ENCODE data around the gene PDCD10. TPM values are rescaled to one million over a fixed set of nuclear protein-coding genes. Genes with fewer than 3 reads are reported as not detected.
A peak's percentile ranks its signal among the peaks of the same experiment; 100 is the strongest.

PDCD10 gene
- polyA plus RNA-seq, 3 donors = 31.7 to 61.8 (median 61.5) TPM

DNA sequence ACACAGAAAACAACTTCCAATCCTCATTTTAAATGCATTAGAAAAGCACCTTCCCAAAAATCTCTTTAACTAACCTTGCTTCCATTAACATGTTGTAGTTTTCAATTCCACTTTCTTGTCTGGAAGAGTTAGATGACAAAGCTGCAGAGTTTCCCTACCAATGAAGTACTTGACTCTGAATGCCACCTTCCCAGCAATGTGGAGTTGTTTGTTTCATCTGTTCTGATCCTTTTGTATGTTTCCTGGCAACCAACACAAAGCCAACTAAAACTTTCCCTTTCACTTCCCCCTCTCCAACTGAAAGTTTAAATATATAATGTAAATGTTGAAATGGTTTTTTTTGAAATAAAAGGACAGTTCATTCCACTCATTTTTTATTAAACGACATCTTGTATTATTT is 80.9 kb downstream of the PDCD10 start, which contains the start of gene WDR49:
TSS of gene WDR49 (minus strand) at position 183 of the 400 bp plus-strand sequence. CDS start 517 bp downstream, outside the sequence.
- Mint-ChIP-seq H3K27ac (peak within 1 kb of the TSS; percentile 82 to 97 (median 88)), H3K36me3 (peaks cover 0 to 3% of the 10 kb centered on the region in 2 donors), H3K9me3 (peaks cover 2 to 15% (median 8%) of the 10 kb centered on the region in 7 donors), H3K4me3 (peak within 1 kb of the TSS; percentile 59 to 90), H3K27me3 (ENCODE audit: low read depth in 3 of 3) (peaks cover 0 to 3% (median 0%) of the 10 kb centered on the region in 3 donors), H3K4me1 (peaks cover 42% of the 10 kb centered on the region)
- peak within 1 kb of the TSS; percentile 40 for H3K9ac ChIP-seq (ENCODE audit: insufficient read depth, low read length, poor library complexity, severe bottlenecking)
- no peaks in the 10 kb centered on the region for H4K20me1 ChIP-seq (ENCODE audit: insufficient read depth, low read length)
- peaks cover 32 to 41% of the 10 kb centered on the region in 2 donors for H3K4me1 ChIP-seq (ENCODE audit: control insufficient read depth in 1 of 2, insufficient read depth in 2 of 2, low read length in 2 of 2)
- H2AFZ ChIP-seq (ENCODE audit: insufficient read depth, low read depth, low read length, poor library complexity, severe bottlenecking) = peak within 1 kb of the TSS; percentile 74
- WGBS (ENCODE audit: insufficient coverage) = no CpG with 5 or more reads among the region's 1 CpG
- TF ChIP-seq, protein P1, sequence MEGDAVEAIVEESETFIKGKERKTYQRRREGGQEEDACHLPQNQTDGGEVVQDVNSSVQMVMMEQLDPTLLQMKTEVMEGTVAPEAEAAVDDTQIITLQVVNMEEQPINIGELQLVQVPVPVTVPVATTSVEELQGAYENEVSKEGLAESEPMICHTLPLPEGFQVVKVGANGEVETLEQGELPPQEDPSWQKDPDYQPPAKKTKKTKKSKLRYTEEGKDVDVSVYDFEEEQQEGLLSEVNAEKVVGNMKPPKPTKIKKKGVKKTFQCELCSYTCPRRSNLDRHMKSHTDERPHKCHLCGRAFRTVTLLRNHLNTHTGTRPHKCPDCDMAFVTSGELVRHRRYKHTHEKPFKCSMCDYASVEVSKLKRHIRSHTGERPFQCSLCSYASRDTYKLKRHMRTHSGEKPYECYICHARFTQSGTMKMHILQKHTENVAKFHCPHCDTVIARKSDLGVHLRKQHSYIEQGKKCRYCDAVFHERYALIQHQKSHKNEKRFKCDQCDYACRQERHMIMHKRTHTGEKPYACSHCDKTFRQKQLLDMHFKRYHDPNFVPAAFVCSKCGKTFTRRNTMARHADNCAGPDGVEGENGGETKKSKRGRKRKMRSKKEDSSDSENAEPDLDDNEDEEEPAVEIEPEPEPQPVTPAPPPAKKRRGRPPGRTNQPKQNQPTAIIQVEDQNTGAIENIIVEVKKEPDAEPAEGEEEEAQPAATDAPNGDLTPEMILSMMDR (IDR thresholded peaks at IDR 0.05) = no peak
- DNase-seq = peak; percentile 51 to 62 (median 57)
- intact Hi-C loops (cut with micrococcal nuclease) = no loop called here
- H3K4me2 ChIP-seq (replicated peaks; ENCODE audit: extremely low read depth, low read length, poor library complexity, severe bottlenecking) = peak within 1 kb of the TSS; percentile 73
- peak within 1 kb of the TSS; percentile 11 to 66 (median 50) for H3K4me3 ChIP-seq (replicated peaks in 1 of 3; ENCODE audit: low read depth in 2 of 3, low read length in 3 of 3)
- H3K79me2 ChIP-seq (ENCODE audit: insufficient read depth, low read length) = peaks cover 17% of the 10 kb centered on the region
- H3K27me3 ChIP-seq (ENCODE audit: control insufficient read depth in 2 of 2, insufficient read depth in 2 of 2, low read length in 2 of 2) = no peaks in the 10 kb centered on the region
- H3K36me3 ChIP-seq (replicated peaks in 1 of 2; ENCODE audit: control insufficient read depth in 1 of 2, insufficient read depth in 2 of 2, low read length in 2 of 2) = no peaks in the 10 kb centered on the region
- peaks cover 0 to 2% of the 10 kb centered on the region in 2 donors for H3K9me3 ChIP-seq (replicated peaks in 1 of 2; ENCODE audit: control insufficient read depth in 1 of 2, insufficient read depth in 1 of 2, low read length in 2 of 2)
- peak within 1 kb of the TSS; percentile 27 to 87 for H3K27ac ChIP-seq (ENCODE audit: low read depth in 1 of 2, low read length in 2 of 2)

DNA sequence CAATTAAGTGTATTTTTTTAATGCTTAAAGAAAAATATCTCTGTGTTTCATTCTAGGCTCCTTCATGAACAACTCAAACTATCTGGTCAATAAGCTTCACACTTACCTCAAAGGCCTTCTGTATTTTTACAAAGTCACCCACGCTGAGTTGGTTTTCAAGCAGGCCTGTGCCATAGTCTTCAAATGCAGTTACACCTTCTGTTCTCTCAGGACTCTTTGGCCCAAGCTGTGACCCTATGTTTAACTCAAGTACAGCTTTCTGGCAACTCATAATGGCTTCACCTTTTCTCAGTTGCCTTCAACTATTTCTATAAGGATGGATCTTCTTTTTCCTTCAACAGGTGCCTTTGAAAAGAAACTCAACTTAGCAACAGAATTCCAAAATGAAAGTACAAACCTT is 81.5 kb downstream of the PDCD10 start:
- H3K36me3 ChIP-seq (replicated peaks in 1 of 2; ENCODE audit: control insufficient read depth in 1 of 2, insufficient read depth in 2 of 2, low read length in 2 of 2) = no peaks in the 10 kb centered on the region
- H3K9me3 ChIP-seq (replicated peaks in 1 of 2; ENCODE audit: control insufficient read depth in 1 of 2, insufficient read depth in 1 of 2, low read length in 2 of 2) = peaks cover 0 to 2% of the 10 kb centered on the region in 2 donors
- Mint-ChIP-seq H3K27me3 (ENCODE audit: low read depth in 3 of 3) (peaks cover 0 to 3% (median 0%) of the 10 kb centered on the region in 3 donors), H3K27ac (peak overlapping the region; percentile 82 to 97 (median 88)), H3K36me3 (peaks cover 0 to 3% of the 10 kb centered on the region in 2 donors), H3K4me1 (peaks cover 42% of the 10 kb centered on the region), H3K9me3 (peaks cover 2 to 15% (median 8%) of the 10 kb centered on the region in 7 donors), H3K4me3 (peak overlapping the region; percentile 59 to 90)
- TF ChIP-seq, protein P1 (IDR thresholded peaks at IDR 0.05) = no peak
- intact Hi-C loops (cut with micrococcal nuclease) = no loop called here
- H3K27ac ChIP-seq (ENCODE audit: low read depth in 1 of 2, low read length in 2 of 2) = peak overlapping the region; percentile 27 to 87
- H4K20me1 ChIP-seq (ENCODE audit: insufficient read depth, low read length) = no peaks in the 10 kb centered on the region
- peaks cover 32 to 41% of the 10 kb centered on the region in 2 donors for H3K4me1 ChIP-seq (ENCODE audit: control insufficient read depth in 1 of 2, insufficient read depth in 2 of 2, low read length in 2 of 2)
- H3K27me3 ChIP-seq (ENCODE audit: control insufficient read depth in 2 of 2, insufficient read depth in 2 of 2, low read length in 2 of 2) = no peaks in the 10 kb centered on the region
- H3K4me2 ChIP-seq (replicated peaks; ENCODE audit: extremely low read depth, low read length, poor library complexity, severe bottlenecking) = peak overlapping the region; percentile 73
- H2AFZ ChIP-seq (ENCODE audit: insufficient read depth, low read depth, low read length, poor library complexity, severe bottlenecking) = peak overlapping the region; percentile 74
- peak overlapping the region; percentile 11 to 66 (median 50) for H3K4me3 ChIP-seq (replicated peaks in 1 of 3; ENCODE audit: low read depth in 2 of 3, low read length in 3 of 3)
- H3K9ac ChIP-seq (ENCODE audit: insufficient read depth, low read length, poor library complexity, severe bottlenecking) = peak overlapping the region; percentile 40
- WGBS (ENCODE audit: insufficient coverage) = 9% methylated on average over 1 of the region's 1 CpG
- H3K79me2 ChIP-seq (ENCODE audit: insufficient read depth, low read length) = peaks cover 17% of the 10 kb centered on the region
- no peak for DNase-seq

All from CD14-positive monocyte (primary cell).